ENCODE data around the gene MCMBP. TPM values are rescaled to one million over a fixed set of nuclear protein-coding genes. Genes with fewer than 3 reads are reported as not detected.

MCMBP gene
- total RNA-seq, 1 experiment from 2014 or later = 87.1 TPM

DNA sequence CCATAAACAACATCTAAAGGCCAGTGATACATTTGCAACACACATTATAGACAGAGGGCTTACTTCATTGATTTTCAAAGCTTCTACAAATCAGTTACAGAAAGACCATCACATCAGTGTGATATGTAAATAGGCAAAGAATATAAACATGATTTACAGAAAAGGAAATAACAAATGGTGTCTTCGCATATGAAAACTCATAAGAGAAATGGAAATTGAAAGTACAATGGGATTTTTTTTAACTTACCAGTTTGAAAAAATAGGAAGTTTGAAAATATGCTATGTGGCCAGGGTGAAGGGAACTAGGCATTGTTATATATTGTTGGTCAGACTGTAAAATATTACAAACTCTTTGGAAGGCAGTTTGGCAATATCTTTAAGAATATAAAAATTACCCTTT is 47.2 kb upstream of the MCMBP start:
- no peaks in the 10 kb centered on the region for H3K4me1 Mint-ChIP-seq
- Histone ChIP-seq H2BK20ac (ENCODE audit: low read depth, low read length, poor library complexity, severe bottlenecking) (no peak overlapping the region), H3K18ac (ENCODE audit: insufficient read length, low read depth, low read length) (no peak overlapping the region), H2BK15ac (ENCODE audit: low read depth, low read length) (no peak overlapping the region), H3K4me2 (ENCODE audit: insufficient read depth, insufficient read length, low read length) (no peak overlapping the region), H4K91ac (ENCODE audit: insufficient read length, low read depth, low read length) (no peak overlapping the region), H4K20me1 (ENCODE audit: control insufficient read depth, insufficient read depth, insufficient read length) (no peaks in the 10 kb centered on the region), H3K9me3 (ENCODE audit: control insufficient read depth, low read depth, low read length) (no peaks in the 10 kb centered on the region), H3K27me3 (ENCODE audit: insufficient read depth, low read length) (no peaks in the 10 kb centered on the region), H3K79me1 (ENCODE audit: insufficient read depth, low read depth, low read length, poor library complexity, severe bottlenecking) (no peaks in the 10 kb centered on the region), H2BK12ac (ENCODE audit: insufficient read length, low read depth, low read length) (no peak overlapping the region), H3K23ac (ENCODE audit: insufficient read length, low read depth, low read length) (no peak overlapping the region), H2BK120ac (ENCODE audit: low read depth, low read length, poor library complexity, severe bottlenecking) (no peak overlapping the region), H3K14ac (ENCODE audit: insufficient read depth, low read length) (no peak overlapping the region), H4K8ac (replicated peaks; ENCODE audit: insufficient read length, low read depth, low read length) (no peak overlapping the region), H4K5ac (ENCODE audit: insufficient read length, low read depth, low read length) (no peak overlapping the region), H3K79me2 (ENCODE audit: insufficient read depth, low read length) (no peaks in the 10 kb centered on the region), H2AFZ (ENCODE audit: low read length) (no peak overlapping the region), H2AK5ac (ENCODE audit: insufficient read length, low read length) (no peak overlapping the region), H3K27ac (ENCODE audit: insufficient read length, low read depth, low read length) (no peak overlapping the region), H3T11ph (ENCODE audit: low read length) (no peak overlapping the region), H3K23me2 (ENCODE audit: insufficient read length, low read depth, low read length, poor library complexity, severe bottlenecking) (no peaks in the 10 kb centered on the region), H2BK5ac (ENCODE audit: insufficient read length, low read length) (no peak overlapping the region), H3K4ac (ENCODE audit: low read depth, low read length) (no peak overlapping the region), H3K9ac (ENCODE audit: extremely low read depth, insufficient read length, low read length) (no peak overlapping the region), H3K4me1 (ENCODE audit: insufficient read depth, low read length) (no peaks in the 10 kb centered on the region), H3K56ac (ENCODE audit: insufficient read length, low read depth, low read length) (no peak overlapping the region)
- H3K36me3 Mint-ChIP-seq (ENCODE audit: insufficient read depth in 1 of 3, low read depth in 3 of 3) = peaks cover 13 to 87% (median 71%) of the 10 kb centered on the region in 3 experiments; a peak in 6 of 7 replicates
- H3K9me3 Mint-ChIP-seq = no peaks in the 10 kb centered on the region
- WGBS (ENCODE audit: extremely low coverage, insufficient read length, low lambda C conversion rate) = no CpG with 5 or more reads among the region's 1 CpG
- TF ChIP-seq, protein P1, sequence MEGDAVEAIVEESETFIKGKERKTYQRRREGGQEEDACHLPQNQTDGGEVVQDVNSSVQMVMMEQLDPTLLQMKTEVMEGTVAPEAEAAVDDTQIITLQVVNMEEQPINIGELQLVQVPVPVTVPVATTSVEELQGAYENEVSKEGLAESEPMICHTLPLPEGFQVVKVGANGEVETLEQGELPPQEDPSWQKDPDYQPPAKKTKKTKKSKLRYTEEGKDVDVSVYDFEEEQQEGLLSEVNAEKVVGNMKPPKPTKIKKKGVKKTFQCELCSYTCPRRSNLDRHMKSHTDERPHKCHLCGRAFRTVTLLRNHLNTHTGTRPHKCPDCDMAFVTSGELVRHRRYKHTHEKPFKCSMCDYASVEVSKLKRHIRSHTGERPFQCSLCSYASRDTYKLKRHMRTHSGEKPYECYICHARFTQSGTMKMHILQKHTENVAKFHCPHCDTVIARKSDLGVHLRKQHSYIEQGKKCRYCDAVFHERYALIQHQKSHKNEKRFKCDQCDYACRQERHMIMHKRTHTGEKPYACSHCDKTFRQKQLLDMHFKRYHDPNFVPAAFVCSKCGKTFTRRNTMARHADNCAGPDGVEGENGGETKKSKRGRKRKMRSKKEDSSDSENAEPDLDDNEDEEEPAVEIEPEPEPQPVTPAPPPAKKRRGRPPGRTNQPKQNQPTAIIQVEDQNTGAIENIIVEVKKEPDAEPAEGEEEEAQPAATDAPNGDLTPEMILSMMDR (conservative IDR thresholded peaks at IDR 0.05) = no peak
- H3K27ac Mint-ChIP-seq = no peak overlapping the region
- DNase-seq = no peak
- no peaks in the 10 kb centered on the region for H3K27me3 Mint-ChIP-seq (ENCODE audit: low read depth)
- H3K4me3 Mint-ChIP-seq = no peak overlapping the region
